ENCODE measurements around the gene SORL1. TPM values are rescaled to one million over a fixed set of nuclear protein-coding genes. Genes with fewer than 3 reads are reported as not detected.

The SORL1 gene
- total and polyA plus RNA-seq, 9 of the 15 experiments (the other 6 are each of a cell fraction or from before 2014, with no cell fraction given), result 0.01 to 0.66 TPM; not detected in 7

DNA sequence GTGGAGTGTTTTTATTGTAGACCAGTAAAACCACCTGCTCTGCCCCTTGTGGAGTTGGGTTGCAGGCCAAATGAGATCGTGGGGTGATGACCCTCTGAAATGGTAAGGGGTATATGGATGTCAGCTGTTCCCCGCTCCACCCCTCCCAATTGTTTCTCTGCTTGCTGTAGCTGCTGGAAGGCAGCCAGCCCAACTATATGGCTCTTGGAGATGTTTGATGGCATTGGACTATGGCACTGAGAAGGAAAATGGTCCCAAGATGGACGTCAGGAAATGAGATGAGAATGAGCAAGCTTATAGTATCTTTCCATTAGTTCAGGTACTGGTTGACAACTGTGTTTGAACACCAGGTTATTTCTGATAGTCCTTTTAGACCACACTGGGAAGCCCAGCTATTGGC, 95.5 kb downstream of the SORL1 start:
- no peak overlapping the region for H3K4me3 ChIP-seq
- WGBS (ENCODE audit: insufficient coverage, low coverage, missing lambda C conversion rate), result 0% methylated on average over 3 of the region's 3 CpGs
- no peaks in the 10 kb centered on the region for H3K9me1 ChIP-seq (ENCODE audit: control insufficient read depth, insufficient read depth, low read length)
- no peak overlapping the region for H3K27ac ChIP-seq (ENCODE audit: extremely low read depth, low read depth, low read length)
- H2AFZ ChIP-seq (ENCODE audit: low read depth, low read length), result no peak overlapping the region
- ChIA-PET CTCF (ENCODE audit: low intra/inter-chr PET ratio) (no interaction called here), POLR2A (interaction anchor here (0.6 kb wide), 1 partner anchor 10 kb away, joined by 3 read pairs; no protein-coding TSS in a partner anchor)
- no peak overlapping the region for H3K9ac ChIP-seq (ENCODE audit: insufficient read depth in 1 of 2, low read depth in 2 of 2, low read length in 2 of 2)
- intact Hi-C loops (cut with micrococcal nuclease) (no loop called here), in situ Hi-C loops (cut with MboI) (no loop called here)
- H3K4me1 ChIP-seq (replicated peaks in 1 of 2; ENCODE audit: control insufficient read depth in 2 of 2, insufficient read depth in 2 of 2, low read length in 2 of 2), result no peaks in the 10 kb centered on the region
- no peak overlapping the region for H3K4me2 ChIP-seq (ENCODE audit: insufficient read depth, low read length)
- TF ChIP-seq, protein P1, sequence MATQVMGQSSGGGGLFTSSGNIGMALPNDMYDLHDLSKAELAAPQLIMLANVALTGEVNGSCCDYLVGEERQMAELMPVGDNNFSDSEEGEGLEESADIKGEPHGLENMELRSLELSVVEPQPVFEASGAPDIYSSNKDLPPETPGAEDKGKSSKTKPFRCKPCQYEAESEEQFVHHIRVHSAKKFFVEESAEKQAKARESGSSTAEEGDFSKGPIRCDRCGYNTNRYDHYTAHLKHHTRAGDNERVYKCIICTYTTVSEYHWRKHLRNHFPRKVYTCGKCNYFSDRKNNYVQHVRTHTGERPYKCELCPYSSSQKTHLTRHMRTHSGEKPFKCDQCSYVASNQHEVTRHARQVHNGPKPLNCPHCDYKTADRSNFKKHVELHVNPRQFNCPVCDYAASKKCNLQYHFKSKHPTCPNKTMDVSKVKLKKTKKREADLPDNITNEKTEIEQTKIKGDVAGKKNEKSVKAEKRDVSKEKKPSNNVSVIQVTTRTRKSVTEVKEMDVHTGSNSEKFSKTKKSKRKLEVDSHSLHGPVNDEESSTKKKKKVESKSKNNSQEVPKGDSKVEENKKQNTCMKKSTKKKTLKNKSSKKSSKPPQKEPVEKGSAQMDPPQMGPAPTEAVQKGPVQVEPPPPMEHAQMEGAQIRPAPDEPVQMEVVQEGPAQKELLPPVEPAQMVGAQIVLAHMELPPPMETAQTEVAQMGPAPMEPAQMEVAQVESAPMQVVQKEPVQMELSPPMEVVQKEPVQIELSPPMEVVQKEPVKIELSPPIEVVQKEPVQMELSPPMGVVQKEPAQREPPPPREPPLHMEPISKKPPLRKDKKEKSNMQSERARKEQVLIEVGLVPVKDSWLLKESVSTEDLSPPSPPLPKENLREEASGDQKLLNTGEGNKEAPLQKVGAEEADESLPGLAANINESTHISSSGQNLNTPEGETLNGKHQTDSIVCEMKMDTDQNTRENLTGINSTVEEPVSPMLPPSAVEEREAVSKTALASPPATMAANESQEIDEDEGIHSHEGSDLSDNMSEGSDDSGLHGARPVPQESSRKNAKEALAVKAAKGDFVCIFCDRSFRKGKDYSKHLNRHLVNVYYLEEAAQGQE (IDR thresholded peaks at IDR 0.05; ENCODE audit: borderline replicate concordance), result no peak
- TF ChIP-seq, protein P1 (CRISPR knock-in tag; IDR thresholded peaks at IDR 0.05; ENCODE audit: low read depth), result no peak
- no peak for TF ChIP-seq FIP1L1 (IDR thresholded peaks at IDR 0.05; ENCODE audit: low read depth, low read length, poor library complexity, severe bottlenecking)
- TF ChIP-seq DIDO1 (tag; IDR thresholded peaks at IDR 0.05; ENCODE audit: low read depth), result no peak
- no peak for TF ChIP-seq CBX1 (IDR thresholded peaks at IDR 0.05; ENCODE audit: low read depth)
- no peak for TF ChIP-seq NR3C1 (CRISPR knock-in tag; IDR thresholded peaks at IDR 0.05)
- no peaks in the 10 kb centered on the region for H3K9me3 ChIP-seq (replicated peaks; ENCODE audit: control insufficient read depth, insufficient read depth, low read depth, low read length)
- ATAC-seq (no peak), DNase-seq (ENCODE audit: extremely low read depth in 1 of 4, low spot score in 3 of 4) (no peak), FAIRE-seq (no peak)
- H3K36me3 ChIP-seq (ENCODE audit: control insufficient read depth, insufficient read depth, low read length), result no peaks in the 10 kb centered on the region
- no peaks in the 10 kb centered on the region for H3K27me3 ChIP-seq (ENCODE audit: control insufficient read depth in 2 of 2, insufficient read depth in 2 of 2, low read length in 2 of 2)
- H3K79me2 ChIP-seq (ENCODE audit: control insufficient read depth, insufficient read depth, low read length), result no peaks in the 10 kb centered on the region
- BruUV-seq (replicated peaks), result no TSS peak
- no peaks in the 10 kb centered on the region for H4K20me1 ChIP-seq (replicated peaks; ENCODE audit: control insufficient read depth, insufficient read depth, low read length)
